ENCODE results near the gene HBG2.

- TF ChIP-seq CHD1 (IDR thresholded peaks at IDR 0.05; ENCODE audit: low read depth, low read length), result no peak
- TF ChIP-seq CTCF (conservative IDR thresholded peaks at IDR 0.05; ENCODE audit: low read depth, low read length), result no peak
- no peak for TF ChIP-seq FOS (IDR thresholded peaks at IDR 0.05; ENCODE audit: low read depth, low read length)
- TF ChIP-seq POLR2A (IDR thresholded peaks at IDR 0.05; ENCODE audit: low read depth, low read length), result no peak
- no peak for TF ChIP-seq RAD21 (IDR thresholded peaks at IDR 0.05; ENCODE audit: low read length)
- no peak for TF ChIP-seq MAFK (IDR thresholded peaks at IDR 0.05; ENCODE audit: low read depth, low read length)
- no peak for TF ChIP-seq BHLHE40 (IDR thresholded peaks at IDR 0.05; ENCODE audit: low read depth, low read length)
- TF ChIP-seq USF2 (IDR thresholded peaks at IDR 0.05; ENCODE audit: low read depth, low read length), result no peak
- no peak for TF ChIP-seq RCOR1 (IDR thresholded peaks at IDR 0.05; ENCODE audit: insufficient replicate concordance, low read length)
Measured at GRCh38 chr11:5290106-5290505, 35.5 kb upstream of the HBG2 start.

Data from IMR-90 (cell line).